ENCODE results near the gene NOVA2. TPM values are rescaled to one million over a fixed set of nuclear protein-coding genes. Genes with fewer than 3 reads are reported as not detected.

The NOVA2 gene
- total RNA-seq, 1 donor from 2014 or later: not detected

DNA sequence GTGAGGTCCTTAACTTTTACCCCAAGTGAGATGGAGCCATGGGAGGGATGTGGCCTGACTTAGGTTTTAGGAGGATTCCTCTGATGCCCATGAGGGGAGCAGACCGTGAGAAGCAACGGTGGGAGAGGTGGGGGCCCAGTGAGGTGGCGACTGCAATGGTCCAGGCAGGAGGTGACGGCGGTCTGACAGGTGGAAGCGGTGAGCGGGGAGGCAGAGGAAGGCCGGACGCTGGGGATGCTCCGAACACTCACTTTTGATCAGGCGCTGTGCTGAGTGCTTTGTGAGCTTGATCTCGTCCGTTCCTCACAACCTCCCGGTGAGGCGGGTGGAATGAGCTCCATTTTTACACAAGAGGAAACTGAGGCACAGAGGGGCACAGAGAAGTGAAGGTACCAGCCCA lies 11.6 kb downstream of the NOVA2 start:
- no peak for TF ChIP-seq CTCF (conservative IDR thresholded peaks at IDR 0.05; ENCODE audit: low read depth, low read length)
- DNase-seq (ENCODE audit: low read depth): no peak
- H3K4me3 ChIP-seq (ENCODE audit: low read depth, low read length): no peak overlapping the region

- no peak for DNase-seq (ENCODE audit: low read depth)
- peak; percentile 5 for TF ChIP-seq CTCF (conservative IDR thresholded peaks at IDR 0.05; ENCODE audit: low read depth, low read length)
- H3K4me3 ChIP-seq (ENCODE audit: low read depth, low read length): no peak overlapping the region
These were observed 12.9 kb downstream of the NOVA2 start for GRCh38 chr19:45960595-45961235.

GRCh38 chr19:45959517-45960025 lies 14.1 kb downstream of the NOVA2 start:
- no peak overlapping the region for H3K4me3 ChIP-seq (ENCODE audit: low read depth, low read length)
- no peak for TF ChIP-seq CTCF (conservative IDR thresholded peaks at IDR 0.05; ENCODE audit: low read depth, low read length)
- no peak for DNase-seq (ENCODE audit: low read depth)

DNA sequence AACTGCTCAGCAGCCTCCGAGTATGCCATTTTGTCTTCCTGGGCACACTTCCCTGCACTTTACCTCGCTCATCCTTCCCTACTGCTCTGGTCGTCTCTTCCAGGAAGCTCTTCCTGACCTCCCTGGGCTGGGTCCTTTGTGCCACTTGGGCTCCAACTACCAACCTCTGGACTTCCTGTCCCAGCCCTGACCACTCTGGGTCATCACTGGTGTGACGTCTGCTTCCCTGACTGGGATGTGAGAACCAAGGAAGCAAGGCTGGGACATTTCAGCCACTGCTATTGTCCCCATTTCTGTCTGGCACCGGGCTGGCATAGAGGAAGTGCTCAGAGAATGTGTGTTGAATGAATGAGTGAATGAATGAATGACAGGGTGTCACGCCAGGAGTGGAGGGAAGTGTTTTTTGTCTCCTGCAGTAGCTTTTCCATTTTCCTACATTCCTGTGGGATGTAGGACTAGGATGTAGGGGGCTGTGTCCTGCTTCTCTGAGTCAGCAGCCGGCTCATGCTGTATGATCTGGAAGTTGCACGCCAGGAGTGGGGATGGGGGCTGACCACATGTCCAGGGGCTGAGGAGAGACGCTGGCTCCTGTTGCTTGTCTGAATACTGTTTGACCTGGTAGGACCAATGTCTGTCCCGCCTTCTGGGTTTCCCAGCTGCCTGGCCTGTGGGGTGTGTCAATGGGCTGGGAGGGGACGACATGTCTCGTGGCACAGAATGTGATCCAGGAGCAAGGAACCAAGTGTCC lies 14.7 kb downstream of the NOVA2 start:
- DNase-seq (ENCODE audit: low read depth): no peak
- H3K4me3 ChIP-seq (ENCODE audit: low read depth, low read length): no peak overlapping the region
- TF ChIP-seq CTCF (conservative IDR thresholded peaks at IDR 0.05; ENCODE audit: low read depth, low read length): no peak

GRCh38 chr19:45958320-45958719 lies 15.3 kb downstream of the NOVA2 start:
- DNase-seq (ENCODE audit: low read depth): no peak
- TF ChIP-seq CTCF (conservative IDR thresholded peaks at IDR 0.05; ENCODE audit: low read depth, low read length): no peak
- no peak overlapping the region for H3K4me3 ChIP-seq (ENCODE audit: low read depth, low read length)

DNA sequence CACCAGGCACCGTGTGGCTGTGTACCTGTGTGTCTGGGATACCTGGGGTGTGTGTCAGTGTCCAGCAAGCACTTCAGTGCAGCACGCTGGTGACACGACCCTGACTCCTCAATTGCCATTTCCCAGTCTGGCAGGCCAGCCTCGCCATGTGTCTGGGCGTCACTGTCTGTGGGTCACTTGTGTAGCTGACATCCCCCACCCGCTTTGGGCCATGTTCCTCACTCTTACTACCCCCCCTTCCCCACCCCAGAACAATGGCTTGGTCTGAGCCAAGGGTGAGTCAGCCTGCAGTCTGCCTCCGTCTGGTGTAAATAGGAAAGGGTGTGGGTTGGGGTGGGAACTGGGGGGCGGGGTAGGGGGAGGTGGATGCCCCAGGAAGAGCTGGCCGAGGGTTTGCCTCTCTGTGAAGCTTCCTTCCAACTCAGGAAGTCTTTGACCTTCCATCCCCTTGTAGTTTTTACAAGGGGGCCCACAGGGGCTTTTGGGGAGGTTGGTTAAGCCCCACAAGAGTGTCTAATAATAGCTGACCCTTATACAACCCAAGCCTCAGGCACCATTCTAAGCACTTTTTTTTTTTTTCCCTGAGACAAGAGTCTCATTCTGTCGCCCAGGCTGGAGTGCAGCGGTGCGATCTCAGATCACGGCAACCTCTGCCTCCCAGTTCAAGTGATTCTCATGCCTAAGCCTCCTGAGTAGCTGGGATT lies 17.6 kb downstream of the NOVA2 start:
- no peak for DNase-seq (ENCODE audit: low read depth)
- TF ChIP-seq CTCF (conservative IDR thresholded peaks at IDR 0.05; ENCODE audit: low read depth, low read length): no peak
- H3K4me3 ChIP-seq (ENCODE audit: low read depth, low read length): no peak overlapping the region
